Natural killer cell (primary cell): Measurements from ENCODE around the gene RALB. TPM values are rescaled to one million over a fixed set of nuclear protein-coding genes. Genes with fewer than 3 reads are reported as not detected.

Source experiments
- ATAC-seq, 3 donors: fragments of 150-1000 bp in 2 of 3; fragments of 200-7000 bp in 1 of 3; cut with Tn5 transposase; 1 replicate in 1 of 3; 2 replicates in 2 of 3; pipeline ENCODE4 v1.10.0; 2021; ENCODE audit warnings: mild to moderate bottlenecking in 2 of 3, moderate library complexity in 2 of 3
- DNase-seq, 2 donors: peaks; one replicate each; pipeline versions ENCODE4 v3.0.0 to v3.0.0-alpha.2; 2013 to 2021; ENCODE audit warnings: mixed read lengths in 1 of 2
- H3K27ac ChIP-seq: one replicate; pipeline ENCODE4 v1.5.1; 2013; ENCODE audit warnings: mild to moderate bottlenecking, low read length
- H3K27me3 ChIP-seq: one replicate; pipeline ENCODE4 v1.6.1; 2013; ENCODE audit warnings: low read length; ENCODE audit not compliant: control insufficient read depth, insufficient read depth
- H3K36me3 ChIP-seq: one replicate; pipeline ENCODE4 v1.6.1; 2013; ENCODE audit warnings: low read length; ENCODE audit not compliant: control insufficient read depth, insufficient read depth
- H3K4me1 ChIP-seq: one replicate; pipeline ENCODE4 v1.6.1; 2013; ENCODE audit warnings: low read length; ENCODE audit not compliant: control insufficient read depth, insufficient read depth
- H3K4me3 ChIP-seq: one replicate; pipeline ENCODE4 v1.5.1; 2013; ENCODE audit warnings: low read length
- H3K9me3 ChIP-seq: one replicate; pipeline ENCODE4 v1.6.1; 2013; ENCODE audit warnings: low read length; ENCODE audit not compliant: control insufficient read depth, insufficient read depth
- H3K27ac Mint-ChIP-seq, 2 donors: one replicate each; pipeline ENCODE4 v1.8.0; 2022; ENCODE audit warnings: mild to moderate bottlenecking in 2 of 2, mixed read lengths in 2 of 2, moderate library complexity in 1 of 2
- H3K27me3 Mint-ChIP-seq, 2 donors: one replicate each; pipeline ENCODE4 v1.8.0; 2022; ENCODE audit warnings: low read depth in 2 of 2, mixed read lengths in 2 of 2
- H3K36me3 Mint-ChIP-seq: one replicate; pipeline ENCODE4 v1.8.0; 2022; ENCODE audit warnings: mixed read lengths
- H3K4me1 Mint-ChIP-seq, 2 donors: one replicate each; pipeline ENCODE4 v1.8.0; 2022; ENCODE audit warnings: mixed read lengths in 2 of 2
- H3K4me3 Mint-ChIP-seq: one replicate; pipeline ENCODE4 v1.8.0; 2022; ENCODE audit warnings: mild to moderate bottlenecking, moderate library complexity, mixed read lengths
- H3K9me3 Mint-ChIP-seq, 2 donors: one replicate each; pipeline ENCODE4 v1.8.0; 2022; ENCODE audit warnings: mixed read lengths in 2 of 2
- CTCF ChIP-seq: fragments of 200-600 bp; IDR thresholded peaks from one replicate; pipeline ENCODE4 v1.8.0; 2022; ENCODE audit warnings: antibody characterized with exemption
- WGBS: methylation state at CpG from one replicate; pipeline ENCODE4 v1.1.7; 2013; ENCODE audit warnings: missing lambda C conversion rate; ENCODE audit not compliant: insufficient coverage; 5-methylcytosine and 5-hydroxymethylcytosine counted together
- intact Hi-C: fragments of 100-400 bp; cut with micrococcal nuclease; formaldehyde crosslinking; loops from one replicate; pipeline ENCODE4 v1.14.2; 2022
- total RNA-seq, 4 donors: library from RNA; stranded (reverse); fragments of 120-200 nt in 1 of 4; gene quantifications; one replicate each; pipeline versions ENCODE4 v1.2.3 to v1.2.4, GENCODE V29; 2013 to 2022

The RALB gene
- total RNA-seq, 3 donors from 2014 or later (not counting 1 experiment from before 2014, with no cell fraction given) = 21.0 to 25.9 (median 25.4) TPM

DNA sequence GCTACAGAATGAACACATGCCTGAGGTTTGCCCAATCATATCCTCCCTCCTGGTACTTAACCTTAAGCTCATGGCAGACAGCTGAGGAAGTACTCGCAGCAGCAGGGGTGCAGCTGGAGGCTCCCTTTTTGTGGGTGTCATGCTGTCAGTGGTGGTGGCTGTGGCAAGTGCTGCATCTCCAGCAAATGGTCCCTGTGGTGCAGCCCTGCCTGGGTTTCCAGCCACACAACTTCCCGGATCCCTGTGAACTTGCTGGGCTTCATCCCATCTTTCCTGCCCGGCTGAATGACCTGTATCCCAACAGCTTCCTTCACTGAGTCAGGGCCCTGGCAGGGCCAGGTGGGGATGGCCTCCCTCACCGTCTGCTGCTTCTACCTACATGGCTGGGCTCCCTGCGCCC is 34.5 kb upstream of the RALB start:
- WGBS = 96% methylated on average over 5 of the region's 5 CpGs
- no peak overlapping the region for H3K27ac ChIP-seq
- no peaks in the 10 kb centered on the region for H3K9me3 Mint-ChIP-seq
- no peak overlapping the region for H3K27ac Mint-ChIP-seq
- H3K27me3 ChIP-seq = no peaks in the 10 kb centered on the region
- H3K9me3 ChIP-seq = no peaks in the 10 kb centered on the region
- H3K36me3 ChIP-seq = no peaks in the 10 kb centered on the region
- H3K4me3 Mint-ChIP-seq = no peak overlapping the region
- no peak for TF ChIP-seq CTCF
- H3K36me3 Mint-ChIP-seq = no peaks in the 10 kb centered on the region
- ATAC-seq = no peak
- H3K27me3 Mint-ChIP-seq = no peaks in the 10 kb centered on the region
- peaks cover 14% of the 10 kb centered on the region for H3K4me1 ChIP-seq
- H3K4me1 Mint-ChIP-seq = peaks cover 22 to 47% of the 10 kb centered on the region in 2 donors
- no peak for DNase-seq
- intact Hi-C loops = no loop called here
- no peak overlapping the region for H3K4me3 ChIP-seq

GRCh38 chr2:120219291-120219690 is 33.4 kb upstream of the RALB start:
- Mint-ChIP-seq H3K9me3 (no peaks in the 10 kb centered on the region), H3K4me3 (no peak overlapping the region), H3K27ac (no peak overlapping the region), H3K27me3 (no peaks in the 10 kb centered on the region), H3K4me1 (peaks cover 29 to 55% of the 10 kb centered on the region in 2 donors), H3K36me3 (no peaks in the 10 kb centered on the region)
- Histone ChIP-seq H3K27me3 (no peaks in the 10 kb centered on the region), H3K36me3 (no peaks in the 10 kb centered on the region), H3K9me3 (no peaks in the 10 kb centered on the region), H3K4me1 (peaks cover 23% of the 10 kb centered on the region), H3K4me3 (no peak overlapping the region), H3K27ac (no peak overlapping the region)
- no peak for DNase-seq
- ATAC-seq = no peak
- 89% methylated on average over 5 of the region's 5 CpGs for WGBS
- TF ChIP-seq CTCF = no peak
- intact Hi-C loops = no loop called here

- 88% methylated on average over 4 of the region's 5 CpGs for WGBS
- Histone ChIP-seq H3K9me3 (no peaks in the 10 kb centered on the region), H3K4me3 (no peak overlapping the region), H3K27me3 (no peaks in the 10 kb centered on the region), H3K4me1 (peaks cover 25% of the 10 kb centered on the region), H3K36me3 (no peaks in the 10 kb centered on the region), H3K27ac (no peak overlapping the region)
- H3K9me3 Mint-ChIP-seq = no peaks in the 10 kb centered on the region
- ATAC-seq = no peak
- DNase-seq = no peak
- no peaks in the 10 kb centered on the region for H3K27me3 Mint-ChIP-seq
- H3K4me3 Mint-ChIP-seq = no peak overlapping the region
- no peak overlapping the region for H3K27ac Mint-ChIP-seq
- TF ChIP-seq CTCF = no peak
- intact Hi-C loops = no loop called here
- H3K36me3 Mint-ChIP-seq = no peaks in the 10 kb centered on the region
- H3K4me1 Mint-ChIP-seq = peaks cover 31 to 57% of the 10 kb centered on the region in 2 donors
These were observed 32.9 kb upstream of the RALB start for GRCh38 chr2:120219766-120220165.

DNA sequence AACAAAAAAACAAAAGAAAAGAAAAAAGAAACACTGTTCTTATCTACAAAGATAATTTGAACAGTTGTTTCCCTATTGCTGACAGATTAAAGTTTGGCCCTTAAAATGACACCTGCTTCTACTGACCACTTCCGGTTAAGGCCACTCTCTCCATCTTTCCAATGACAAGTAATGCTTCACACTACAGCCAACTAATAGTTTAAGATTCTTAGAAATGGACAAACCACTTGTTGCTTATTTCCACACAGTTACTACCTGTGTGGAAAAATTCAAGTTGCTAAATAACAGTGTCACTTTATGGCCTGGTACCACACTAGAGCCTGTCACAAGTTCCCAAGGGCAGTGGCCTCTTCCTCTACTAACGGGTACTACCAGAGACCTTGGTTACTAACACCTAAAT is 31.9 kb upstream of the RALB start:
- no peaks in the 10 kb centered on the region for H3K36me3 Mint-ChIP-seq
- Histone ChIP-seq H3K9me3 (no peaks in the 10 kb centered on the region), H3K27me3 (no peaks in the 10 kb centered on the region), H3K27ac (no peak overlapping the region), H3K4me1 (peaks cover 25% of the 10 kb centered on the region), H3K36me3 (no peaks in the 10 kb centered on the region), H3K4me3 (no peak overlapping the region)
- TF ChIP-seq CTCF = no peak
- peak overlapping the region; percentile 88 for H3K4me3 Mint-ChIP-seq
- DNase-seq = no peak
- no peaks in the 10 kb centered on the region for H3K9me3 Mint-ChIP-seq
- intact Hi-C loops = no loop called here
- H3K27ac Mint-ChIP-seq = peak overlapping the region; percentile 52 to 83
- no peak for ATAC-seq
- no peaks in the 10 kb centered on the region for H3K27me3 Mint-ChIP-seq
- WGBS = 65% methylated on average over 2 of the region's 2 CpGs
- H3K4me1 Mint-ChIP-seq = peaks cover 31 to 57% of the 10 kb centered on the region in 2 donors
